CD14-positive monocyte (primary cell): ENCODE measurements around the gene GLCE. TPM values are rescaled to one million over a fixed set of nuclear protein-coding genes. Genes with fewer than 3 reads are reported as not detected.

ENCODE experiments used
- DNase-seq, 3 donors: peaks; one replicate each; pipeline ENCODE4 v3.0.0-alpha.2; 2011 to 2022
- H2AFZ ChIP-seq: 2 replicates; pipeline ENCODE4 v1.6.0; 2012; ENCODE audit warnings: mild to moderate bottlenecking, low read depth, low read length, inconsistent platforms; ENCODE audit not compliant: insufficient read depth, poor library complexity, severe bottlenecking
- H3K27ac ChIP-seq, 2 donors: 1 replicate in 1 of 2; 2 replicates in 1 of 2; pipeline ENCODE4 v1.5.1; 2012 to 2013; ENCODE audit warnings: low read length in 2 of 2, control low read depth in 1 of 2, inconsistent platforms in 1 of 2, low read depth in 1 of 2, mild to moderate bottlenecking in 1 of 2
- H3K27me3 ChIP-seq, 2 donors: one replicate each; pipeline versions ENCODE4 v1.6.0 to v1.6.1; 2011 to 2013; ENCODE audit warnings: low read length in 2 of 2; ENCODE audit not compliant: control insufficient read depth in 2 of 2, insufficient read depth in 2 of 2
- H3K36me3 ChIP-seq, 2 donors: replicated peaks in 1 of 2; 1 replicate in 1 of 2; 2 replicates in 1 of 2; pipeline versions ENCODE4 v1.5.1 to v1.6.1; 2012 to 2013; ENCODE audit warnings: low read length in 2 of 2, control low read depth in 1 of 2, inconsistent platforms in 1 of 2, mild to moderate bottlenecking in 1 of 2; ENCODE audit not compliant: insufficient read depth in 2 of 2, control insufficient read depth in 1 of 2
- H3K4me1 ChIP-seq, 2 donors: 1 replicate in 1 of 2; 2 replicates in 1 of 2; pipeline versions ENCODE4 v1.5.1 to v1.6.1; 2012 to 2013; ENCODE audit warnings: low read length in 2 of 2, control low read depth in 1 of 2, inconsistent platforms in 1 of 2, mild to moderate bottlenecking in 1 of 2, moderate library complexity in 1 of 2; ENCODE audit not compliant: insufficient read depth in 2 of 2, control insufficient read depth in 1 of 2
- H3K4me2 ChIP-seq: replicated peaks from 2 replicates; pipeline ENCODE3; 2012; ENCODE audit warnings: low read length, moderate library complexity, mild to moderate bottlenecking; ENCODE audit not compliant: poor library complexity, severe bottlenecking; ENCODE audit errors: extremely low read depth
- H3K4me3 ChIP-seq, 3 experiments: fragments of 200-600 bp in 1 of 3; sonication (generic) in 1 of 3; replicated peaks in 1 of 3; 1 replicate in 2 of 3; 2 replicates in 1 of 3; pipeline ENCODE4 v1.5.1; 2011 to 2013; ENCODE audit warnings: low read length in 3 of 3, mild to moderate bottlenecking in 3 of 3, control low read depth in 2 of 3, low read depth in 2 of 3, inconsistent platforms in 1 of 3, moderate library complexity in 1 of 3
- H3K79me2 ChIP-seq: 2 replicates; pipeline ENCODE4 v1.6.0; 2012; ENCODE audit warnings: mild to moderate bottlenecking, control low read depth, inconsistent platforms, low read length, moderate library complexity; ENCODE audit not compliant: insufficient read depth
- H3K9ac ChIP-seq: 2 replicates; pipeline ENCODE4 v1.6.0; 2017; ENCODE audit warnings: low read length, mild to moderate bottlenecking; ENCODE audit not compliant: insufficient read depth, poor library complexity, severe bottlenecking
- H3K9me3 ChIP-seq, 2 donors: replicated peaks in 1 of 2; 1 replicate in 1 of 2; 2 replicates in 1 of 2; pipeline versions ENCODE4 v1.5.1 to v1.6.1; 2012 to 2013; ENCODE audit warnings: low read length in 2 of 2, control low read depth in 1 of 2; ENCODE audit not compliant: control insufficient read depth in 1 of 2, insufficient read depth in 1 of 2
- H4K20me1 ChIP-seq: 2 replicates; pipeline ENCODE4 v1.6.0; 2012; ENCODE audit warnings: mild to moderate bottlenecking, low read length, control low read depth, moderate library complexity; ENCODE audit not compliant: insufficient read depth
- H3K27ac Mint-ChIP-seq, 7 donors: one replicate each; pipeline ENCODE4 v1.8.0; 2020; ENCODE audit warnings: mild to moderate bottlenecking in 7 of 7, mixed read lengths in 7 of 7, moderate library complexity in 6 of 7, inconsistent platforms in 2 of 7
- H3K27me3 Mint-ChIP-seq, 3 donors: one replicate each; pipeline ENCODE4 v1.8.0; 2021 to 2022; ENCODE audit warnings: low read depth in 3 of 3, mild to moderate bottlenecking in 3 of 3, mixed read lengths in 3 of 3, moderate library complexity in 3 of 3, inconsistent platforms in 1 of 3
- H3K36me3 Mint-ChIP-seq, 2 donors: one replicate each; pipeline ENCODE4 v1.8.0; 2020; ENCODE audit warnings: mixed read lengths in 2 of 2, inconsistent platforms in 1 of 2, mild to moderate bottlenecking in 1 of 2
- H3K4me1 Mint-ChIP-seq: one replicate; pipeline ENCODE4 v1.8.0; 2020; ENCODE audit warnings: mild to moderate bottlenecking, mixed read lengths
- H3K4me3 Mint-ChIP-seq, 2 donors: one replicate each; pipeline ENCODE4 v1.8.0; 2020; ENCODE audit warnings: mild to moderate bottlenecking in 2 of 2, mixed read lengths in 2 of 2, moderate library complexity in 1 of 2
- H3K9me3 Mint-ChIP-seq, 7 donors: one replicate each; pipeline ENCODE4 v1.8.0; 2020 to 2022; ENCODE audit warnings: mixed read lengths in 7 of 7, mild to moderate bottlenecking in 6 of 7, moderate library complexity in 6 of 7, inconsistent platforms in 2 of 7
- WGBS: methylation state at CpG from one replicate; pipeline ENCODE4 v1.1.5; 2013; ENCODE audit warnings: missing lambda C conversion rate; ENCODE audit not compliant: insufficient coverage; 5-methylcytosine and 5-hydroxymethylcytosine counted together
- intact Hi-C, 2 donors: fragments of 100-400 bp; cut with micrococcal nuclease; formaldehyde crosslinking; loops; one replicate each; pipeline versions ENCODE4 v1.15.0 to v1.15.1; 2023
- polyA plus RNA-seq, 3 donors: library from polyadenylated mRNA; depleted of rRNA in 1 of 3; unstranded in 2 of 3; stranded (reverse) in 1 of 3; fragments of 300-500 nt in 2 of 3; fragments of >200 nt in 1 of 3; fragmentation: Illumina TruSeq in 2 of 3; gene quantifications; 1 replicate in 2 of 3; 2 replicates in 1 of 3; pipeline ENCODE4 v1.2.3, GENCODE V29; 2012 to 2021
- TF ChIP-seq, protein P1 (sequence below): fragments of 200-600 bp; IDR thresholded peaks from one replicate; pipeline ENCODE4 v1.8.0; 2022; ENCODE audit warnings: antibody characterized with exemption, mild to moderate bottlenecking

Gene GLCE
- polyA plus RNA-seq, 3 donors, result 11.0 to 24.3 (median 24.0) TPM

DNA sequence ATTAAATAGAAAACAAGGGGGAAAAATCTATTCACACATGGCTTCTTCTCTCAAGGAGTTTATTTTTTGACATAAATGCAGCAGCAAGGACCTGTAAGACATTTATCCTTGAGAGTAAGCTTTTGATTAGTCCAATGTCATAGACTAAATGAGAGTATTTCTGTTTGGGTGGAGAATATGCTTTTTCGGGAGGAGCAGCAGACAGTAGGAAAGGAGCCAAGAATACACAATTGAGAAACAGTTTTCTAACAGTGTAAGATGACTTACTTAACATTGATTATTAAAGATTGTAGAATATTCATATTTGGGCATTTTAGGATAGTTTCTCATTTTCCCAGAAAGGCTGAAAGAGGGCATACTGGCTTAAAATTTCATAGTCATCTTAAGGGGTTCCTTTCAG lies 72.3 kb downstream of the GLCE start:
- H3K9me3 ChIP-seq, result no peaks in the 10 kb centered on the region
- Mint-ChIP-seq H3K27ac (no peak overlapping the region), H3K4me1 (no peaks in the 10 kb centered on the region), H3K36me3 (peaks cover 25 to 31% of the 10 kb centered on the region in 2 donors), H3K27me3 (peaks cover 0 to 2% (median 0%) of the 10 kb centered on the region in 3 donors), H3K9me3 (peaks cover 0 to 3% (median 0%) of the 10 kb centered on the region in 7 donors), H3K4me3 (no peak overlapping the region)
- H4K20me1 ChIP-seq, result no peaks in the 10 kb centered on the region
- H3K27ac ChIP-seq, result no peak overlapping the region
- no peaks in the 10 kb centered on the region for H3K27me3 ChIP-seq
- no peak overlapping the region for H3K4me2 ChIP-seq
- H3K79me2 ChIP-seq, result no peaks in the 10 kb centered on the region
- peaks cover 7 to 18% of the 10 kb centered on the region in 2 donors for H3K36me3 ChIP-seq
- no peaks in the 10 kb centered on the region for H3K4me1 ChIP-seq
- H3K9ac ChIP-seq, result no peak overlapping the region
- WGBS, result no CpG with 5 or more reads among the region's 1 CpG
- DNase-seq, result no peak
- TF ChIP-seq, protein P1, sequence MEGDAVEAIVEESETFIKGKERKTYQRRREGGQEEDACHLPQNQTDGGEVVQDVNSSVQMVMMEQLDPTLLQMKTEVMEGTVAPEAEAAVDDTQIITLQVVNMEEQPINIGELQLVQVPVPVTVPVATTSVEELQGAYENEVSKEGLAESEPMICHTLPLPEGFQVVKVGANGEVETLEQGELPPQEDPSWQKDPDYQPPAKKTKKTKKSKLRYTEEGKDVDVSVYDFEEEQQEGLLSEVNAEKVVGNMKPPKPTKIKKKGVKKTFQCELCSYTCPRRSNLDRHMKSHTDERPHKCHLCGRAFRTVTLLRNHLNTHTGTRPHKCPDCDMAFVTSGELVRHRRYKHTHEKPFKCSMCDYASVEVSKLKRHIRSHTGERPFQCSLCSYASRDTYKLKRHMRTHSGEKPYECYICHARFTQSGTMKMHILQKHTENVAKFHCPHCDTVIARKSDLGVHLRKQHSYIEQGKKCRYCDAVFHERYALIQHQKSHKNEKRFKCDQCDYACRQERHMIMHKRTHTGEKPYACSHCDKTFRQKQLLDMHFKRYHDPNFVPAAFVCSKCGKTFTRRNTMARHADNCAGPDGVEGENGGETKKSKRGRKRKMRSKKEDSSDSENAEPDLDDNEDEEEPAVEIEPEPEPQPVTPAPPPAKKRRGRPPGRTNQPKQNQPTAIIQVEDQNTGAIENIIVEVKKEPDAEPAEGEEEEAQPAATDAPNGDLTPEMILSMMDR, result no peak
- H3K4me3 ChIP-seq, result no peak overlapping the region
- no peak overlapping the region for H2AFZ ChIP-seq
- intact Hi-C loops, result no loop called here

DNA sequence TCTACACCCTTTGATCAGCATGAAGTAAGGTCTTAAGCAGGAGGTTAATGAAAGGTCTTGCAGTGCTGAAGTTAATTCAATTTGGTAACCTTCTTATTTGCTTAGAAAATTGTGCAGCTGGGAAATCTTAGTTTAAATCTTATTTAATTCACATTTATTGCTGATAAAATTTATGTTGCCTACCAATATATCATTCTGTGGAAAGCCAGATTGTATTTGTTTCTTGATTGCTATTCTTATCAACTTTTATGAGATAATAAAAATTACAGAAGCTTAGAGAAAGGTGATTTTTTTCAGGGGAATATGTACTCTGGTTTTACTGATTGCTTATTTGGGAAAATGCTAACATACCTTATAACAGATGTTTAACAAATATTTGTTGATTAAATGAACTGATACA lies 74.2 kb downstream of the GLCE start:
- no peak overlapping the region for H3K27ac ChIP-seq
- H3K4me3 ChIP-seq, result no peak overlapping the region
- Mint-ChIP-seq H3K27me3 (peaks cover 0 to 2% (median 0%) of the 10 kb centered on the region in 3 donors), H3K4me1 (no peaks in the 10 kb centered on the region), H3K4me3 (no peak overlapping the region), H3K27ac (no peak overlapping the region), H3K36me3 (peaks cover 14 to 17% of the 10 kb centered on the region in 2 donors), H3K9me3 (peaks cover 0 to 1% (median 0%) of the 10 kb centered on the region in 7 donors)
- no peaks in the 10 kb centered on the region for H3K4me1 ChIP-seq
- H3K4me2 ChIP-seq, result no peak overlapping the region
- no peak overlapping the region for H3K9ac ChIP-seq
- peaks cover 0 to 3% of the 10 kb centered on the region in 2 donors for H3K36me3 ChIP-seq
- intact Hi-C loops, result no loop called here
- no peaks in the 10 kb centered on the region for H3K27me3 ChIP-seq
- no peak overlapping the region for H2AFZ ChIP-seq
- DNase-seq, result no peak
- no peaks in the 10 kb centered on the region for H3K79me2 ChIP-seq
- H3K9me3 ChIP-seq, result no peaks in the 10 kb centered on the region
- TF ChIP-seq, protein P1, result no peak
- no peaks in the 10 kb centered on the region for H4K20me1 ChIP-seq
